HCT116 (cell line): ENCODE data around the gene IRF4. TPM values are rescaled to one million over a fixed set of nuclear protein-coding genes. Genes with fewer than 3 reads are reported as not detected.

Experiments
- ATAC-seq: fragments of 200-7000 bp; cut with Tn5 transposase; 2 replicates; pipeline ENCODE4 v1.9.1; 2020; ENCODE audit warnings: mild to moderate bottlenecking, moderate library complexity
- BruUV-seq: library from RNA; stranded (reverse); fragments of 400-500 nt; replicated peaks from 2 replicates; lab custom pipeline; 2021; lab: Mats Ljungman, UMichigan
- CTCF ChIA-PET: fragments of 300-600 bp; sonication (Branson Sonifier 250); formaldehyde crosslinking; loops from one replicate; lab custom pipeline; 2021; ENCODE audit warnings: antibody characterized with exemption; lab: Charles Lee
- POLR2A ChIA-PET: fragments of 300-600, 350-600 bp; sonication (Branson Sonifier 250); formaldehyde crosslinking; loops from one replicate; lab custom pipeline; 2021; ENCODE audit warnings: antibody characterized with exemption; lab: Charles Lee
- RAD21 ChIA-PET, 2 experiments: fragments of 300-600 bp; sonication (Branson Sonifier 250); formaldehyde crosslinking; loops; one replicate each; lab custom pipeline; 2023; ENCODE audit warnings: low total read pairs in 2 of 2; ENCODE audit not compliant: uncharacterized antibody in 2 of 2, unreplicated experiment in 2 of 2, low non-redundant PET in 1 of 2; lab: Charles Lee
- DNase-seq: peaks from one replicate; pipeline ENCODE4 v3.0.0-alpha.2; 2010; ENCODE audit warnings: low read depth, low spot score
- H2AFZ ChIP-seq: fragments of 200-600 bp; shearing (Covaris generic), sonication (generic); 2 replicates; pipeline ENCODE4 v1.6.1; 2017; ENCODE audit warnings: low read depth, mixed run types, mixed read lengths, antibody characterized with exemption, low read length; ENCODE audit not compliant: poor library complexity, severe bottlenecking
- H3K27ac ChIP-seq: 2 replicates; pipeline ENCODE4 v1.5.1; 2012; ENCODE audit warnings: low read depth, low read length
- H3K27me3 ChIP-seq: fragments of 200-600 bp; sonication (generic); 2 replicates; pipeline ENCODE4 v1.6.1; 2016; ENCODE audit warnings: mixed run types, low read length, mixed read lengths; ENCODE audit not compliant: insufficient read depth
- H3K36me3 ChIP-seq, 2 experiments: fragments of 200-500 bp in 1 of 2; fragments of 200-600 bp in 1 of 2; sonication (Bioruptor generic) in 1 of 2; sonication (generic) in 1 of 2; 2 replicates each; pipeline versions ENCODE4 v1.5.1 to v1.6.1; 2014 to 2016; ENCODE audit warnings: low read length in 2 of 2, inconsistent platforms in 1 of 2, mixed read lengths in 1 of 2, mixed run types in 1 of 2; ENCODE audit not compliant: insufficient read depth in 2 of 2, control insufficient read depth in 1 of 2
- H3K4me1 ChIP-seq, 2 experiments: fragments of 200-600 bp in 1 of 2; sonication (generic) in 1 of 2; 2 replicates each; pipeline versions ENCODE4 v1.5.1 to v1.6.1; 2012 to 2017; ENCODE audit warnings: low read length in 2 of 2, inconsistent platforms in 1 of 2, mild to moderate bottlenecking in 1 of 2, mixed read lengths in 1 of 2, mixed run types in 1 of 2, moderate library complexity in 1 of 2; ENCODE audit not compliant: insufficient read depth in 2 of 2, control insufficient read depth in 1 of 2
- H3K4me2 ChIP-seq: fragments of 200-600 bp; sonication (generic); 2 replicates; pipeline ENCODE4 v1.6.1; 2017; ENCODE audit warnings: mixed run types, low read length, mixed read lengths
- H3K4me3 ChIP-seq, 2 experiments: fragments of 200-600 bp in 1 of 2; sonication (generic) in 1 of 2; replicated peaks in 1 of 2; 2 replicates each; pipeline ENCODE4 v1.5.1; 2011 to 2016; ENCODE audit warnings: low read length in 2 of 2, control low read depth in 1 of 2, low read depth in 1 of 2, mild to moderate bottlenecking in 1 of 2, mixed read lengths in 1 of 2, mixed run types in 1 of 2
- H3K79me2 ChIP-seq: fragments of 200-600 bp; sonication (generic); 2 replicates; pipeline ENCODE4 v1.6.1; 2017; ENCODE audit warnings: mild to moderate bottlenecking, mixed run types, low read length, moderate library complexity, mixed read lengths; ENCODE audit not compliant: insufficient read depth
- H3K9ac ChIP-seq: fragments of 200-600 bp; sonication (generic); 2 replicates; pipeline ENCODE4 v1.6.1; 2016; ENCODE audit warnings: low read length, mixed read lengths
- H3K9me2 ChIP-seq: fragments of 200-600 bp; sonication (generic), shearing (Covaris generic); 2 replicates; pipeline ENCODE4 v1.6.1; 2017; ENCODE audit warnings: mixed run types, mild to moderate bottlenecking, moderate library complexity; ENCODE audit not compliant: insufficient read depth
- H3K9me3 ChIP-seq, 2 experiments: fragments of 200-500 bp in 1 of 2; fragments of 200-600 bp in 1 of 2; sonication (Bioruptor generic) in 1 of 2; sonication (generic) in 1 of 2; 2 replicates each; pipeline ENCODE4 v1.6.1; 2014 to 2017; ENCODE audit warnings: low read length in 2 of 2, mixed read lengths in 2 of 2, inconsistent platforms in 1 of 2, low read depth in 1 of 2, mild to moderate bottlenecking in 1 of 2, mixed run types in 1 of 2, moderate library complexity in 1 of 2; ENCODE audit not compliant: control insufficient read depth in 1 of 2, insufficient read depth in 1 of 2
- H4K20me1 ChIP-seq: fragments of 200-600 bp; sonication (generic), shearing (Covaris generic); 2 replicates; pipeline ENCODE4 v1.6.1; 2017; ENCODE audit warnings: mixed run types, mild to moderate bottlenecking, moderate library complexity; ENCODE audit not compliant: insufficient read depth
- ATF3 ChIP-seq: IDR thresholded peaks from 2 replicates; pipeline ENCODE4 v1.6.1; 2012
- CEBPB ChIP-seq: IDR thresholded peaks from 2 replicates; pipeline ENCODE4 v1.6.1; 2012; ENCODE audit warnings: low read depth
- CTCF ChIP-seq, 3 experiments: fragments of 200-600 bp in 1 of 3; sonication (generic) in 1 of 3; IDR thresholded peaks in 2 of 3; conservative IDR thresholded peaks in 1 of 3; 2 replicates each; pipeline ENCODE4 v1.5.1; 2012 to 2017; ENCODE audit warnings: low read depth in 2 of 3, low read length in 2 of 3, antibody characterized with exemption in 1 of 3, borderline replicate concordance in 1 of 3, control low read depth in 1 of 3, mild to moderate bottlenecking in 1 of 3, mixed read lengths in 1 of 3, mixed run types in 1 of 3, moderate library complexity in 1 of 3; ENCODE audit not compliant: insufficient read depth in 1 of 3
- EGR1 ChIP-seq: IDR thresholded peaks from 2 replicates; pipeline ENCODE4 v1.6.1; 2012; ENCODE audit warnings: low read depth
- ELF1 ChIP-seq: IDR thresholded peaks from 2 replicates; pipeline ENCODE4 v1.6.1; 2012; ENCODE audit warnings: low read depth, borderline replicate concordance
- EZH2phosphoT487 ChIP-seq: fragments of 200-600 bp; IDR thresholded peaks from 2 replicates; pipeline ENCODE4 v1.6.1; 2018; ENCODE audit warnings: antibody characterized with exemption, borderline replicate concordance
- FOSL1 ChIP-seq: IDR thresholded peaks from 2 replicates; pipeline ENCODE4 v1.6.1; 2012; ENCODE audit warnings: low read depth
- MAX ChIP-seq: IDR thresholded peaks from 2 replicates; pipeline ENCODE4 v1.6.1; 2012
- POLR2A ChIP-seq: IDR thresholded peaks from 2 replicates; pipeline ENCODE4 v1.7.0; 2011; ENCODE audit warnings: borderline replicate concordance; ENCODE audit not compliant: insufficient read depth, insufficient read length; ENCODE audit errors: extremely low read depth
- RAD21 ChIP-seq: IDR thresholded peaks from 2 replicates; pipeline ENCODE4 v1.6.1; 2012; ENCODE audit warnings: low read depth, mild to moderate bottlenecking
- REST ChIP-seq: IDR thresholded peaks from 2 replicates; pipeline ENCODE4 v1.6.1; 2012; ENCODE audit warnings: low read depth
- SIN3A ChIP-seq: IDR thresholded peaks from 2 replicates; pipeline ENCODE4 v1.6.1; 2012; ENCODE audit warnings: low read depth
- TCF7L2 ChIP-seq: IDR thresholded peaks from 2 replicates; pipeline ENCODE4 v1.7.0; 2011; ENCODE audit warnings: borderline replicate concordance, inconsistent platforms; ENCODE audit not compliant: insufficient read depth, insufficient read length; ENCODE audit errors: extremely low read depth
- ZBTB33 ChIP-seq: IDR thresholded peaks from 2 replicates; pipeline ENCODE4 v1.6.1; 2011; ENCODE audit warnings: mild to moderate bottlenecking, low read length, moderate library complexity; ENCODE audit not compliant: insufficient replicate concordance; ENCODE audit errors: extremely low read depth
- ZFX ChIP-seq: fragments of 450-650 bp; IDR thresholded peaks from 2 replicates; pipeline ENCODE4 v1.6.1; 2017
- intact Hi-C: fragments of 100-400 bp; cut with micrococcal nuclease; formaldehyde crosslinking; loops from 2 replicates; pipeline ENCODE4 v1.10.0; 2022
- total RNA-seq: library from RNA; stranded (reverse); gene quantifications from one replicate; pipeline ENCODE4 v1.2.1, GENCODE V29; 2021; ENCODE audit not compliant: unreplicated experiment

IRF4 gene
- total RNA-seq, 1 experiment from 2014 or later: 1.2 TPM

GRCh38 chr6:445571-446417 lies 54.2 kb downstream of the IRF4 start:
- no peak for TF ChIP-seq ATF3
- no peak for TF ChIP-seq CEBPB
- no peak for TF ChIP-seq CTCF (IDR thresholded peaks at IDR 0.05 in 2 of 3, conservative IDR thresholded peaks at IDR 0.05 in 1 of 3; ENCODE audit: borderline replicate concordance in 1 of 3, insufficient read depth in 1 of 3, low read depth in 2 of 3, low read length in 2 of 3)
- no peak for TF ChIP-seq ELF1
- no peak for TF ChIP-seq FOSL1
- TF ChIP-seq ZFX: no peak
- TF ChIP-seq RAD21: no peak
- no peak for TF ChIP-seq MAX
- no peak for TF ChIP-seq POLR2A
- TF ChIP-seq ZBTB33: no peak
- no peak for TF ChIP-seq EZH2phosphoT487
- TF ChIP-seq REST: no peak
- no peak for TF ChIP-seq SIN3A
- TF ChIP-seq EGR1: no peak
- no peak for TF ChIP-seq TCF7L2
- H3K4me2 ChIP-seq: no peak overlapping the region
- no TSS peak for BruUV-seq
- H4K20me1 ChIP-seq: no peaks in the 10 kb centered on the region
- H3K79me2 ChIP-seq: no peaks in the 10 kb centered on the region
- H3K27me3 ChIP-seq: no peaks in the 10 kb centered on the region
- intact Hi-C loops: no loop called here
- no peak overlapping the region for H3K4me3 ChIP-seq
- H3K9me3 ChIP-seq: no peaks in the 10 kb centered on the region
- CTCF ChIA-PET: no interaction called here
- peaks cover 0 to 7% of the 10 kb centered on the region in 2 experiments; a peak in 1 of 4 replicates for H3K4me1 ChIP-seq
- no peaks in the 10 kb centered on the region for H3K9me2 ChIP-seq
- no peak overlapping the region for H2AFZ ChIP-seq
- RAD21 ChIA-PET: no interaction called here
- no peaks in the 10 kb centered on the region for H3K36me3 ChIP-seq
- no peak overlapping the region for H3K9ac ChIP-seq
- H3K27ac ChIP-seq: no peak overlapping the region
- ATAC-seq (no peak; the same call in 1 of the 2 replicates), DNase-seq (no peak)
- POLR2A ChIA-PET: no interaction called here
